Measurements from ENCODE around the gene SMIM41.

GRCh38 chr12:52151153-52151836 is 71.8 kb downstream of the SMIM41 start:
- TF ChIP-seq CTCF (IDR thresholded peaks at IDR 0.05) (no peak), POLR2A (IDR thresholded peaks at IDR 0.05) (no peak)

All from testis (tissue), 2 donors.